SK-N-MC (cell line): ENCODE data around the gene CD101.

Experiments used
- EZH2 ChIP-seq: fragments of 200-600 bp; sonication (generic); IDR thresholded peaks from one replicate; pipeline ENCODE4 v1.6.1; 2017; ENCODE audit warnings: antibody characterized with exemption
- FOXP2 ChIP-seq: optimal IDR thresholded peaks from 2 replicates; pipeline ENCODE3; 2011; ENCODE audit warnings: mild to moderate bottlenecking, moderate library complexity; ENCODE audit not compliant: insufficient read depth; ENCODE audit errors: extremely low read length, control extremely low read depth
- POLR2AphosphoS5 ChIP-seq: IDR thresholded peaks from 2 replicates; pipeline ENCODE4 v1.6.1; 2012; ENCODE audit warnings: mild to moderate bottlenecking, low read depth, low read length, borderline replicate concordance

DNA sequence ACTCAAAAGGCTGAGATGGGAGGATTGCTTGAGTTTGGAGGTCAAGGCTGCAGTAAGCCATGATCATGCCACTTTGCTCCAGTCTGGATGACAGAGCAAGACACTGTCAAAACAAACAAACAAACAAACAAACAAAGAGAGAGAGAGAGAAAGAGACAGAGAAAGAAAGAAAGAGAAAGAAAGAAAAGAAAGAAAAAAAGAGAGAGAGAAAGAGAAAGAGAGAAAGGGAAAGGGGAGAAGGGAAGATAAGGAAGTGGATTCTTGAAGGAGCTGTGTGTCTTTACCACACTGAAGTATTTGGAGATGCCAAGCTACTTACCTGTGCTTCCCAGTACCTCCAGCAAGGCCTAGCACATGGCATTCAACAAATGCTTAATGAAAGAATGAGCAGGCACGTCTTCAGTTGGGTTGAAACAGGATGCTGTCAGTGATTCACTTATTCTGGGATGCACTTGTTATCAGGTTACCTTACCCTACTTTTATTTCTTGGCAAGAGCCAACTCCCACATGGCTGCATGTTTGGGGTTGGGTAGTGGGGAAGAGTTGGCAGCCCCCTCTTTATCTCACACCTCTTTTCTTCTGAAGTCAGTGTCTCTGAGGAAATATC is 28.8 kb downstream of the CD101 start:
- TF ChIP-seq EZH2 (no peak), POLR2AphosphoS5 (no peak), FOXP2 (no peak)
